Ovary (tissue), 3 donors: ENCODE measurements around the gene DCTN2.

Experiments used
- CTCF ChIP-seq, 3 donors: fragments of 450-650 bp in 2 of 3; fragments of 200-600 bp in 1 of 3; IDR thresholded peaks; one replicate each; pipeline versions ENCODE4 v1.5.1 to v1.8.0; 2016 to 2022; ENCODE audit warnings: antibody characterized with exemption in 3 of 3, mild to moderate bottlenecking in 1 of 3
- EP300 ChIP-seq: sonication (generic); formaldehyde crosslinking; IDR thresholded peaks from one replicate; pipeline ENCODE4 v1.6.1; 2017; ENCODE audit warnings: antibody characterized with exemption
- POLR2A ChIP-seq: fragments of 450-650 bp; IDR thresholded peaks from one replicate; pipeline ENCODE4 v1.6.1; 2017; ENCODE audit warnings: antibody characterized with exemption, mild to moderate bottlenecking, moderate library complexity
- donor health status: DM: no; HTN: no; CAD: no.

GRCh38 chr12:57491393-57492280 is 55.4 kb downstream of the DCTN2 start:
- TF ChIP-seq CTCF (IDR thresholded peaks at IDR 0.05): no peak
- no peak for TF ChIP-seq POLR2A
- TF ChIP-seq EP300: no peak
